Measurements from ENCODE around the gene AXIN1.

GRCh38 chr16:369275-369865, 16.8 kb upstream of the AXIN1 start:
- TF ChIP-seq EZH2 (IDR thresholded peaks at IDR 0.05; ENCODE audit: borderline replicate concordance, low read depth, low read length, severe bottlenecking) (no peak), CTCF (IDR thresholded peaks at IDR 0.05; ENCODE audit: extremely low read depth in 1 of 2, insufficient read depth in 1 of 2, low read depth in 1 of 2, low read length in 2 of 2) (no peak), POLR2A (IDR thresholded peaks at IDR 0.05; ENCODE audit: low read depth, low read length) (no peak)

Measured in endothelial cell of umbilical vein (primary cell).